ENCODE data around the gene RXFP3.

The RXFP3 gene

DNA sequence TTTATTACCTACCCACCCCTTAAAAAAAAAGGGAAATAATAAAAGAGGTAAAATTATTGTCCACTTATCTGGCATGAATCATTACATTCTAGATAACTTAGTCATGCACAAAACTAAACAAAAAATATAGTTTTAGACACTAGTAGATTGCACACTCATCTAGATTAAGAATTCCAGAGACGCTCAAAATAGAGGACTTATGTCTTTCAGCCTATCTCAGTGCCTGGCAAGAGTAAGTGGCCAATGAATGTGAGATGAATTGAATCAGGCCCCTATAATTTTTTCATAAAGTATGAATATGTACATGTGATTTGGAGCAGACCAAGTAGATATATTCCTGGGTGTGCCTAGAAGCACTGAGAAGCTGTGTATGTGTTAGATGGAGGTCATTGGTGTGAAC, 2.0 kb upstream of the RXFP3 start:
- H3K27me3 ChIP-seq (ENCODE audit: control insufficient read depth in 3 of 3, insufficient read depth in 3 of 3, low read depth in 1 of 3, low read length in 3 of 3): peaks cover 0 to 14% (median 14%) of the 10 kb centered on the region in 3 experiments
- DNase-seq (ENCODE audit: low spot score): no peak
- H4K91ac ChIP-seq (ENCODE audit: low read depth, low read length, poor library complexity): no peak overlapping the region
- H3K14ac ChIP-seq (ENCODE audit: low read length): no peak overlapping the region
- H2AK5ac ChIP-seq (ENCODE audit: low read depth, low read length): no peak overlapping the region
- no peak overlapping the region for H3K27ac ChIP-seq (replicated peaks; ENCODE audit: low read length)
- no peak overlapping the region for H2BK5ac ChIP-seq (ENCODE audit: low read length)
- H2AFZ ChIP-seq (ENCODE audit: low read length): no peak overlapping the region
- no CpG with 5 or more reads among the region's 1 CpG for WGBS, 2 donors (ENCODE audit: extremely low coverage in 2 of 2, insufficient read length in 2 of 2, insufficient replicate concordance in 1 of 2)
- no peak overlapping the region for H3K9ac ChIP-seq (ENCODE audit: low read depth, low read length, poor library complexity)
- H3K4me1 ChIP-seq (ENCODE audit: control insufficient read depth in 2 of 2, insufficient read depth in 1 of 2, low read depth in 1 of 2, low read length in 2 of 2): peaks cover 0 to 4% of the 10 kb centered on the region in 2 donors
- H3K23ac ChIP-seq (ENCODE audit: low read depth, low read length, poor library complexity): no peak overlapping the region
- no peak overlapping the region for H3K18ac ChIP-seq (ENCODE audit: low read length)
- no peak overlapping the region for H2BK120ac ChIP-seq (ENCODE audit: low read depth, low read length)
- no peak overlapping the region for H2BK15ac ChIP-seq (ENCODE audit: low read length)
- H4K8ac ChIP-seq (ENCODE audit: low read depth, low read length): no peak overlapping the region
- no peak overlapping the region for H3K4ac ChIP-seq (ENCODE audit: low read length)
- no peak overlapping the region for H2BK12ac ChIP-seq (ENCODE audit: low read length)
- H3K4me2 ChIP-seq (ENCODE audit: insufficient read depth, low read length, poor library complexity, severe bottlenecking): no peak overlapping the region
- H3K79me1 ChIP-seq (ENCODE audit: low read depth, low read length): no peaks in the 10 kb centered on the region
- H3K36me3 ChIP-seq (replicated peaks in 1 of 2; ENCODE audit: control insufficient read depth in 2 of 2, insufficient read depth in 2 of 2, low read length in 2 of 2): no peaks in the 10 kb centered on the region
- H3K9me3 ChIP-seq (replicated peaks in 1 of 2; ENCODE audit: control insufficient read depth in 2 of 2, insufficient read depth in 1 of 2, low read depth in 1 of 2, low read length in 2 of 2): no peaks in the 10 kb centered on the region
- H3K4me3 ChIP-seq (ENCODE audit: low read length in 2 of 2): no peak overlapping the region

DNA sequence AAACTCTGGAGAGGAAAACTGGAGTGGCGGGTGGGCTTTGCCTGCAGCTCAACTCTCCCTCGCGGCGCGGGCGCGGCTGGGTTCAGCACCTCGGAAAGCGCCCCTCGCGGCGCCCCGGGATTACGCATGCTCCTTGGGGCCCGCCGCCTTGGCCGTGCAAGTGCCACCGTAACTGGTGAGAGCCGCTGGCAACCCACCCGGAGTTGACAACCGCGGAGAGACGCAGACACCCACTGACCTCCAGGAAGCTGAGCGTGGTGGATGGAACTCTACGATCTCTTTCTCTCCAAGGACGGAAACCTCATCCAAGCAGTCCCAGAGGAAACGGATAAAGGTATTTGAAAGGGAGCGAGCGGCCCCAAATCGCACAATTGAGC, 194 bp upstream of the RXFP3 start:
- Histone ChIP-seq H2BK5ac (ENCODE audit: low read length) (no peak overlapping the region), H3K4me1 (ENCODE audit: control insufficient read depth in 2 of 2, insufficient read depth in 1 of 2, low read depth in 1 of 2, low read length in 2 of 2) (peaks cover 3 to 6% of the 10 kb centered on the region in 2 donors), H2BK15ac (ENCODE audit: low read length) (no peak overlapping the region), H3K4me3 (ENCODE audit: low read length in 2 of 2) (peak overlapping the region; percentile 42 to 72), H3K79me1 (ENCODE audit: low read depth, low read length) (no peaks in the 10 kb centered on the region), H3K14ac (ENCODE audit: low read length) (no peak overlapping the region), H2BK12ac (ENCODE audit: low read length) (no peak overlapping the region), H3K27ac (replicated peaks; ENCODE audit: low read length) (no peak overlapping the region), H2AK5ac (ENCODE audit: low read depth, low read length) (no peak overlapping the region), H3K9ac (ENCODE audit: low read depth, low read length, poor library complexity) (no peak overlapping the region), H3K27me3 (ENCODE audit: control insufficient read depth in 3 of 3, insufficient read depth in 3 of 3, low read depth in 1 of 3, low read length in 3 of 3) (peaks cover 0 to 14% (median 14%) of the 10 kb centered on the region in 3 experiments), H2AFZ (ENCODE audit: low read length) (peak overlapping the region; percentile 77), H3K36me3 (replicated peaks in 1 of 2; ENCODE audit: control insufficient read depth in 2 of 2, insufficient read depth in 2 of 2, low read length in 2 of 2) (no peaks in the 10 kb centered on the region), H4K8ac (ENCODE audit: low read depth, low read length) (no peak overlapping the region), H3K23ac (ENCODE audit: low read depth, low read length, poor library complexity) (no peak overlapping the region), H2BK120ac (ENCODE audit: low read depth, low read length) (no peak overlapping the region), H3K4me2 (ENCODE audit: insufficient read depth, low read length, poor library complexity, severe bottlenecking) (peak overlapping the region; percentile 95), H3K4ac (ENCODE audit: low read length) (no peak overlapping the region), H3K9me3 (replicated peaks in 1 of 2; ENCODE audit: control insufficient read depth in 2 of 2, insufficient read depth in 1 of 2, low read depth in 1 of 2, low read length in 2 of 2) (no peaks in the 10 kb centered on the region), H3K18ac (ENCODE audit: low read length) (no peak overlapping the region), H4K91ac (ENCODE audit: low read depth, low read length, poor library complexity) (no peak overlapping the region)
- no CpG with 5 or more reads among the region's 30 CpGs for WGBS, 2 donors (ENCODE audit: extremely low coverage in 2 of 2, insufficient read length in 2 of 2, insufficient replicate concordance in 1 of 2)
- peak; percentile 80 for DNase-seq (ENCODE audit: low spot score)

DNA sequence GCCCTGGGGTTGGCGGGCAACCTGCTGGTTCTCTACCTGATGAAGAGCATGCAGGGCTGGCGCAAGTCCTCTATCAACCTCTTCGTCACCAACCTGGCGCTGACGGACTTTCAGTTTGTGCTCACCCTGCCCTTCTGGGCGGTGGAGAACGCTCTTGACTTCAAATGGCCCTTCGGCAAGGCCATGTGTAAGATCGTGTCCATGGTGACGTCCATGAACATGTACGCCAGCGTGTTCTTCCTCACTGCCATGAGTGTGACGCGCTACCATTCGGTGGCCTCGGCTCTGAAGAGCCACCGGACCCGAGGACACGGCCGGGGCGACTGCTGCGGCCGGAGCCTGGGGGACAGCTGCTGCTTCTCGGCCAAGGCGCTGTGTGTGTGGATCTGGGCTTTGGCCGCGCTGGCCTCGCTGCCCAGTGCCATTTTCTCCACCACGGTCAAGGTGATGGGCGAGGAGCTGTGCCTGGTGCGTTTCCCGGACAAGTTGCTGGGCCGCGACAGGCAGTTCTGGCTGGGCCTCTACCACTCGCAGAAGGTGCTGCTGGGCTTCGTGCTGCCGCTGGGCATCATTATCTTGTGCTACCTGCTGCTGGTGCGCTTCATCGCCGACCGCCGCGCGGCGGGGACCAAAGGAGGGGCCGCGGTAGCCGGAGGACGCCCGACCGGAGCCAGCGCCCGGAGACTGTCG, 976 bp downstream of the RXFP3 start:
- Histone ChIP-seq H4K8ac (ENCODE audit: low read depth, low read length) (no peak overlapping the region), H2BK120ac (ENCODE audit: low read depth, low read length) (no peak overlapping the region), H3K23ac (ENCODE audit: low read depth, low read length, poor library complexity) (peak overlapping the region; percentile 86), H3K27me3 (ENCODE audit: control insufficient read depth in 3 of 3, insufficient read depth in 3 of 3, low read depth in 1 of 3, low read length in 3 of 3) (peaks cover 0 to 14% (median 14%) of the 10 kb centered on the region in 3 experiments), H2BK5ac (ENCODE audit: low read length) (no peak overlapping the region), H2BK12ac (ENCODE audit: low read length) (no peak overlapping the region), H3K4me1 (ENCODE audit: control insufficient read depth in 2 of 2, insufficient read depth in 1 of 2, low read depth in 1 of 2, low read length in 2 of 2) (peaks cover 3 to 6% of the 10 kb centered on the region in 2 donors), H2BK15ac (ENCODE audit: low read length) (no peak overlapping the region), H3K4me2 (ENCODE audit: insufficient read depth, low read length, poor library complexity, severe bottlenecking) (no peak overlapping the region), H2AFZ (ENCODE audit: low read length) (no peak overlapping the region), H4K91ac (ENCODE audit: low read depth, low read length, poor library complexity) (no peak overlapping the region), H3K9me3 (replicated peaks in 1 of 2; ENCODE audit: control insufficient read depth in 2 of 2, insufficient read depth in 1 of 2, low read depth in 1 of 2, low read length in 2 of 2) (no peaks in the 10 kb centered on the region), H3K4me3 (ENCODE audit: low read length in 2 of 2) (no peak overlapping the region), H3K36me3 (replicated peaks in 1 of 2; ENCODE audit: control insufficient read depth in 2 of 2, insufficient read depth in 2 of 2, low read length in 2 of 2) (no peaks in the 10 kb centered on the region), H3K14ac (ENCODE audit: low read length) (peak overlapping the region; percentile 60), H3K27ac (replicated peaks; ENCODE audit: low read length) (no peak overlapping the region), H3K4ac (ENCODE audit: low read length) (no peak overlapping the region), H2AK5ac (ENCODE audit: low read depth, low read length) (no peak overlapping the region), H3K18ac (ENCODE audit: low read length) (no peak overlapping the region), H3K9ac (ENCODE audit: low read depth, low read length, poor library complexity) (peak overlapping the region; percentile 3), H3K79me1 (ENCODE audit: low read depth, low read length) (no peaks in the 10 kb centered on the region)
- WGBS, 2 donors (ENCODE audit: extremely low coverage in 2 of 2, insufficient read length in 2 of 2, insufficient replicate concordance in 1 of 2): no CpG with 5 or more reads among the region's 54 CpGs
- DNase-seq (ENCODE audit: low spot score): no peak

DNA sequence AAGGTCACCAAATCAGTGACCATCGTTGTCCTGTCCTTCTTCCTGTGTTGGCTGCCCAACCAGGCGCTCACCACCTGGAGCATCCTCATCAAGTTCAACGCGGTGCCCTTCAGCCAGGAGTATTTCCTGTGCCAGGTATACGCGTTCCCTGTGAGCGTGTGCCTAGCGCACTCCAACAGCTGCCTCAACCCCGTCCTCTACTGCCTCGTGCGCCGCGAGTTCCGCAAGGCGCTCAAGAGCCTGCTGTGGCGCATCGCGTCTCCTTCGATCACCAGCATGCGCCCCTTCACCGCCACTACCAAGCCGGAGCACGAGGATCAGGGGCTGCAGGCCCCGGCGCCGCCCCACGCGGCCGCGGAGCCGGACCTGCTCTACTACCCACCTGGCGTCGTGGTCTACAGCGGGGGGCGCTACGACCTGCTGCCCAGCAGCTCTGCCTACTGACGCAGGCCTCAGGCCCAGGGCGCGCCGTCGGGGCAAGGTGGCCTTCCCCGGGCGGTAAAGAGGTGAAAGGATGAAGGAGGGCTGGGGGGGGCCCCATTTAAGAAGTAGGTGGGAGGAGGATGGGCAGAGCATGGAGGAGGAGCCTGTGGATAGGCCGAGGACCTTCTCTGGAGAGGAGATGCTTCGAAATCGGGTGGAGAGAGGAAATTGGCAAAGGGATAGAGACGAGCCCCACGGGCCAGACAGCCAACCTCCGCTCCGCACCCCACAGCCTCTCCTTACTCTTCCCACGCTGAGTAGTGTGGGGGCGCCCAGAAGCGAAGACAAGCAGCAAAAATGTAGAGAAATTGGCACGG, 1.7 kb downstream of the RXFP3 start:
- no peak overlapping the region for H3K4me2 ChIP-seq (ENCODE audit: insufficient read depth, low read length, poor library complexity, severe bottlenecking)
- peaks cover 0 to 14% (median 14%) of the 10 kb centered on the region in 3 experiments for H3K27me3 ChIP-seq (ENCODE audit: control insufficient read depth in 3 of 3, insufficient read depth in 3 of 3, low read depth in 1 of 3, low read length in 3 of 3)
- DNase-seq (ENCODE audit: low spot score): no peak
- H3K4ac ChIP-seq (ENCODE audit: low read length): no peak overlapping the region
- H2BK15ac ChIP-seq (ENCODE audit: low read length): no peak overlapping the region
- H2AFZ ChIP-seq (ENCODE audit: low read length): no peak overlapping the region
- no peak overlapping the region for H4K8ac ChIP-seq (ENCODE audit: low read depth, low read length)
- no CpG with 5 or more reads among the region's 54 CpGs for whole genome bisulfite sequencing, 2 donors (ENCODE audit: extremely low coverage in 2 of 2, insufficient read length in 2 of 2, insufficient replicate concordance in 1 of 2)
- no peak overlapping the region for H2BK12ac ChIP-seq (ENCODE audit: low read length)
- no peak overlapping the region for H3K9ac ChIP-seq (ENCODE audit: low read depth, low read length, poor library complexity)
- peaks cover 3 to 6% of the 10 kb centered on the region in 2 donors for H3K4me1 ChIP-seq (ENCODE audit: control insufficient read depth in 2 of 2, insufficient read depth in 1 of 2, low read depth in 1 of 2, low read length in 2 of 2)
- no peak overlapping the region for H4K91ac ChIP-seq (ENCODE audit: low read depth, low read length, poor library complexity)
- H3K9me3 ChIP-seq (replicated peaks in 1 of 2; ENCODE audit: control insufficient read depth in 2 of 2, insufficient read depth in 1 of 2, low read depth in 1 of 2, low read length in 2 of 2): no peaks in the 10 kb centered on the region
- H3K14ac ChIP-seq (ENCODE audit: low read length): no peak overlapping the region
- no peaks in the 10 kb centered on the region for H3K36me3 ChIP-seq (replicated peaks in 1 of 2; ENCODE audit: control insufficient read depth in 2 of 2, insufficient read depth in 2 of 2, low read length in 2 of 2)
- peak overlapping the region; percentile 62 for H3K23ac ChIP-seq (ENCODE audit: low read depth, low read length, poor library complexity)
- H2AK5ac ChIP-seq (ENCODE audit: low read depth, low read length): no peak overlapping the region
- no peak overlapping the region for H2BK120ac ChIP-seq (ENCODE audit: low read depth, low read length)
- no peaks in the 10 kb centered on the region for H3K79me1 ChIP-seq (ENCODE audit: low read depth, low read length)
- no peak overlapping the region for H3K27ac ChIP-seq (replicated peaks; ENCODE audit: low read length)
- no peak overlapping the region for H2BK5ac ChIP-seq (ENCODE audit: low read length)
- H3K4me3 ChIP-seq (ENCODE audit: low read length in 2 of 2): no peak overlapping the region
- H3K18ac ChIP-seq (ENCODE audit: low read length): no peak overlapping the region

Measured in neuronal stem cell (in vitro differentiated cells).